A549 treated with RU486 at 1 μM for 4 hours (cell line): ENCODE measurements around the gene SLC25A52. TPM values are rescaled to one million over a fixed set of nuclear protein-coding genes. Genes with fewer than 3 reads are reported as not detected.

Experiments used
- total RNA-seq: library from RNA; stranded (reverse); fragments of 200-300 nt; extraction: Qiagen RNA extraction; gene quantifications from 5 replicates; pipeline ENCODE4 v1.2.3, GENCODE V29; 2022; ENCODE audit warnings: low read depth

SLC25A52 gene, protein sequence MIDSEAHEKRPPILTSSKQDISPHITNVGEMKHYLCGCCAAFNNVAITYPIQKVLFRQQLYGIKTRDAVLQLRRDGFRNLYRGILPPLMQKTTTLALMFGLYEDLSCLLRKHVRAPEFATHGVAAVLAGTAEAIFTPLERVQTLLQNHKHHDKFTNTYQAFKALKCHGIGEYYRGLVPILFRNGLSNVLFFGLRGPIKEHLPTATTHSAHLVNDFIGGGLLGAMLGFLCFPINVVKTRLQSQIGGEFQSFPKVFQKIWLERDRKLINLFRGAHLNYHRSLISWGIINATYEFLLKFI
- total RNA-seq = not detected in 5 replicates

DNA sequence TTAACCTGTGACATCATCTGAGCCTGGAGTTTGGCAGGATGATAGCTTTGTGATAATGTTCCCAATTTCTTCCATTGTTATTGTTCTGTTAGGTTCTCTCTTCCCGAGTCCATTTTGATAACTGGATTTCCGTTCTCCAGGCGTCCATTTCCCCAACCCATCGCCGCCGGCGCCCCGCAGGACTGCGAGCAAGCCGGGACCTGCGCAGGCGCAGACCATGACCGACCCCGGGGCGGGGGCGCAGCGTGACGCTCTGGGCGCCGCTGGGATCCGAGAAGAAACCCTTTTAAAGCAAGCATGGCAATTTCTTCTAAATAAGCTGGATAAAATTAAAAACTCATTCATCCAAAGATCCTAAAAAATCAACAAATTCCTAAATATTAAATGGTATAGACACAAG is at the start of gene SLC25A52:
Gene SLC25A52 (minus strand): TSS at position 186 of the 400 bp plus-strand sequence. CDS start 219 bp downstream, outside the sequence.

Other genes with a start within 250 kb of the SLC25A52 start
- gene TTR, start 169.0 kb downstream of the SLC25A52 start, total RNA-seq = 1.8 TPM in 1 of 5 replicates, not detected in the others
- gene B4GALT6, start 76.3 kb downstream of the SLC25A52 start, total RNA-seq = 2.2 to 9.3 TPM (median 7.3 TPM) in 5 replicates
- 7.1 to 14.8 TPM (median 12.2 TPM) in 5 replicates for gene TRAPPC8, start 182.2 kb upstream of the SLC25A52 start, total RNA-seq